ENCODE measurements around the gene DNAJB4. TPM values are rescaled to one million over a fixed set of nuclear protein-coding genes. Genes with fewer than 3 reads are reported as not detected.

The DNAJB4 gene
- total RNA-seq, result 10 to 100 TPM in 1 of 2 experiments, 1 to 10 TPM in 1; 9.7 to 10.4 TPM

- Mint-ChIP-seq H3K27me3 (ENCODE audit: low read depth) (peaks cover 3% of the 10 kb centered on the region), H3K36me3 (ENCODE audit: low read depth) (peaks cover 4% of the 10 kb centered on the region), H3K4me1 (ENCODE audit: low read depth) (peaks cover 39% of the 10 kb centered on the region), H3K4me3 (peak within 1 kb of the TSS; percentile 88), H3K9me3 (no peaks in the 10 kb centered on the region), H3K27ac (peak within 1 kb of the TSS; percentile 100)
- CTCF ChIA-PET, result interaction anchor here (0.5 to 1.7 kb wide), 13 partner anchors 15 to 645 kb away, joined by 3 to 20 read pairs (median 4); no protein-coding TSS in a partner anchor
- intact Hi-C loops (cut with micrococcal nuclease), result loop anchor here (1.0 to 2.0 kb wide), 12 partner anchors 26 to 646 kb away; partner anchors contain the start of genes FUBP1, MIGA1, USP33 and ZZZ3
- DNase-seq, result peak; percentile 82
Observed at GRCh38 chr1:78004719-78005447, at the start of gene DNAJB4. TSS of gene DNAJB4 (plus strand) at chr1:78004939. CDS start at chr1:78005111, 172 bp downstream.

GRCh38 chr1:77955709-77956108 lies 49.0 kb upstream of the DNAJB4 start:
- intact Hi-C loops (cut with micrococcal nuclease), result no loop called here

GRCh38 chr1:77956464-77956863 lies 48.3 kb upstream of the DNAJB4 start:
- H3K9me3 Mint-ChIP-seq, result no peaks in the 10 kb centered on the region
- H3K4me3 Mint-ChIP-seq, result no peak overlapping the region
- H3K36me3 Mint-ChIP-seq (ENCODE audit: low read depth), result peaks cover 54% of the 10 kb centered on the region
- no peak for DNase-seq
- peaks cover 27% of the 10 kb centered on the region for H3K4me1 Mint-ChIP-seq (ENCODE audit: low read depth)
- intact Hi-C loops (cut with micrococcal nuclease), result no loop called here
- H3K27ac Mint-ChIP-seq, result no peak overlapping the region
- CTCF ChIA-PET, result interaction anchor here (0.7 kb wide), 1 partner anchor 423 kb away, joined by 3 read pairs; no protein-coding TSS in a partner anchor
- no peaks in the 10 kb centered on the region for H3K27me3 Mint-ChIP-seq (ENCODE audit: low read depth)

More at GRCh38 chr1:77955709-77956108, 49.0 kb upstream of the DNAJB4 start:
- peaks cover 51% of the 10 kb centered on the region for H3K36me3 Mint-ChIP-seq (ENCODE audit: low read depth)
- H3K4me3 Mint-ChIP-seq, result no peak overlapping the region
- H3K4me1 Mint-ChIP-seq (ENCODE audit: low read depth), result peaks cover 27% of the 10 kb centered on the region
- H3K27ac Mint-ChIP-seq, result no peak overlapping the region
- CTCF ChIA-PET, result no interaction called here
- DNase-seq, result no peak
- H3K27me3 Mint-ChIP-seq (ENCODE audit: low read depth), result no peaks in the 10 kb centered on the region
- H3K9me3 Mint-ChIP-seq, result no peaks in the 10 kb centered on the region

DNA sequence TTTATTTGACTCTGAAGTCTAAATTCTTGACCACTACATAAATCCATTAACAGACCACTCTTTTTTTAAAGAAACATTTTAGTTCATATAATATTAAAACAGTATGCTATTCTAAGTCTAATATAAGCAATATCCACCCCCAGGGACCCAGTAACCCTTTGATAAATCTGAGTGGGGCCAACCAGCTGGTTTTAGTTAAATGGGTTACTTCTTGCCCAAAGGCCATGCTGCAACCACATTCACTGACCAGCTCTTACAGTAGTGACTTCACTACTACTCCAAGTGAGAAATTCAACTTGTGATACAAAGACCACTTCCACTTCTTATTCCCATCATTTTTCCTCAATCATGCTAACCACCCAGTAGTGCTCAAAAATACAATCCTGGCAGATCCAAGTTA lies 46.3 kb upstream of the DNAJB4 start:
- Mint-ChIP-seq H3K27ac (peak overlapping the region; percentile 9), H3K36me3 (ENCODE audit: low read depth) (peaks cover 54% of the 10 kb centered on the region), H3K4me1 (ENCODE audit: low read depth) (peaks cover 29% of the 10 kb centered on the region), H3K9me3 (no peaks in the 10 kb centered on the region), H3K4me3 (no peak overlapping the region), H3K27me3 (ENCODE audit: low read depth) (no peaks in the 10 kb centered on the region)
- CTCF ChIA-PET, result no interaction called here
- intact Hi-C loops (cut with micrococcal nuclease), result no loop called here
- DNase-seq, result no peak

GRCh38 chr1:77958850-77959249 lies 45.9 kb upstream of the DNAJB4 start:
- Mint-ChIP-seq H3K27me3 (ENCODE audit: low read depth) (no peaks in the 10 kb centered on the region), H3K27ac (peak overlapping the region; percentile 9), H3K36me3 (ENCODE audit: low read depth) (peaks cover 57% of the 10 kb centered on the region), H3K4me1 (ENCODE audit: low read depth) (peaks cover 33% of the 10 kb centered on the region), H3K4me3 (no peak overlapping the region), H3K9me3 (no peaks in the 10 kb centered on the region)
- DNase-seq, result no peak
- intact Hi-C loops (cut with micrococcal nuclease), result no loop called here
- CTCF ChIA-PET, result no interaction called here

DNA sequence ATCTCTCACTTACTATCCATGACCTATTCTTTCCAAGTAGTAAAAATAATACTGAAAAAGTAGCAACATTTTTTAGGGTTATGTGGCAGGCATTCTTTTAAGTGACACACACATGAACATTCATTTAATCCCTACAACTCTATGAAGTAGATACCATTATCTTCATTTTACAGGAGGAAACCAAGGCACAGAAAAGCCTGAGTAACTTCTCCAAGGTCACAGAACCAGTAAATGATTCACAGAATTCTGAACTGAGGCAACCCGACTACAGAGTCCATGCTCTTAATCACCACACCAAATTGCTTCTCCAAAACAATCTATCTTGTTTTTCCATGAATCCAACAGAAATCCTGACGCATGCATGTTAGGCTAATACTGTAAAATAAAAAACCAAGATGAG lies 43.3 kb upstream of the DNAJB4 start:
- H3K27me3 Mint-ChIP-seq (ENCODE audit: low read depth), result no peaks in the 10 kb centered on the region
- peaks cover 60% of the 10 kb centered on the region for H3K36me3 Mint-ChIP-seq (ENCODE audit: low read depth)
- DNase-seq, result no peak
- peaks cover 38% of the 10 kb centered on the region for H3K4me1 Mint-ChIP-seq (ENCODE audit: low read depth)
- peak overlapping the region; percentile 51 for H3K27ac Mint-ChIP-seq
- CTCF ChIA-PET, result no interaction called here
- no peak overlapping the region for H3K4me3 Mint-ChIP-seq
- no peaks in the 10 kb centered on the region for H3K9me3 Mint-ChIP-seq
- intact Hi-C loops (cut with micrococcal nuclease), result loop anchor here (1.0 kb wide), 1 partner anchor 14 kb away; no protein-coding TSS in a partner anchor

GRCh38 chr1:77966291-77966690 lies 38.4 kb upstream of the DNAJB4 start:
- no peak for DNase-seq
- H3K36me3 Mint-ChIP-seq (ENCODE audit: low read depth), result peaks cover 56% of the 10 kb centered on the region
- H3K27me3 Mint-ChIP-seq (ENCODE audit: low read depth), result no peaks in the 10 kb centered on the region
- intact Hi-C loops (cut with micrococcal nuclease), result loop anchor here (1.0 kb wide), 1 partner anchor 9 kb away; no protein-coding TSS in a partner anchor
- peak overlapping the region; percentile 84 for H3K27ac Mint-ChIP-seq
- no peaks in the 10 kb centered on the region for H3K9me3 Mint-ChIP-seq
- H3K4me3 Mint-ChIP-seq, result no peak overlapping the region
- CTCF ChIA-PET, result interaction anchor here (0.5 kb wide), 1 partner anchor 18 kb away, joined by 3 read pairs; no protein-coding TSS in a partner anchor
- peaks cover 55% of the 10 kb centered on the region for H3K4me1 Mint-ChIP-seq (ENCODE audit: low read depth)

- CTCF ChIA-PET, result interaction anchor here (0.6 kb wide), 2 partner anchors 15 to 90 kb away, joined by 3 to 4 read pairs; no protein-coding TSS in a partner anchor
Observed at GRCh38 chr1:77970192-77970591, 34.5 kb upstream of the DNAJB4 start.

DNA sequence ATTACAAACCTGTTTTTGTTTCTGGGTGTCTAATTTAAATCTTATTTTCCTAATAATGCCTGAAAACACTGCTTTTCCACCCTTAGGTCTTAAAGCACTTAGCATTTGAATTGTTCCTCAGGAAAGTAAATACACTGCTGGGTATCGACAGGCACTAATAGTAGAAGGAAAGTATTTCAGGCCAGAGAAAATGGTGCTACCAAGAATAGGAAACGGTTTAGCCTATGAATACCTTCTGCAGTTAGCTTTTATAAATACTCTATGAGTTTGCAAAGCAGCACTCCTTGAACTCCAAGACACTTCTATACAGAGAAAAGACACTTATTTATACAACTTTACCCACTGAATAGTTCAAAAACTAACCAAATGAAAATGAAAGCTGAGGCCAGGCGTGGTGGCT lies 32.7 kb upstream of the DNAJB4 start:
- Mint-ChIP-seq H3K9me3 (no peaks in the 10 kb centered on the region), H3K27me3 (ENCODE audit: low read depth) (no peaks in the 10 kb centered on the region), H3K36me3 (ENCODE audit: low read depth) (peaks cover 50% of the 10 kb centered on the region), H3K4me3 (no peak overlapping the region), H3K4me1 (ENCODE audit: low read depth) (peaks cover 68% of the 10 kb centered on the region), H3K27ac (peak overlapping the region; percentile 36)
- CTCF ChIA-PET, result no interaction called here
- intact Hi-C loops (cut with micrococcal nuclease), result no loop called here
- DNase-seq, result no peak

More at GRCh38 chr1:77970192-77970591, 34.5 kb upstream of the DNAJB4 start:
- intact Hi-C loops (cut with micrococcal nuclease), result no loop called here
- no peaks in the 10 kb centered on the region for H3K27me3 Mint-ChIP-seq (ENCODE audit: low read depth)
- DNase-seq, result no peak
- peaks cover 46% of the 10 kb centered on the region for H3K36me3 Mint-ChIP-seq (ENCODE audit: low read depth)
- H3K27ac Mint-ChIP-seq, result no peak overlapping the region
- H3K4me1 Mint-ChIP-seq (ENCODE audit: low read depth), result peaks cover 62% of the 10 kb centered on the region
- no peaks in the 10 kb centered on the region for H3K9me3 Mint-ChIP-seq
- no peak overlapping the region for H3K4me3 Mint-ChIP-seq

DNA sequence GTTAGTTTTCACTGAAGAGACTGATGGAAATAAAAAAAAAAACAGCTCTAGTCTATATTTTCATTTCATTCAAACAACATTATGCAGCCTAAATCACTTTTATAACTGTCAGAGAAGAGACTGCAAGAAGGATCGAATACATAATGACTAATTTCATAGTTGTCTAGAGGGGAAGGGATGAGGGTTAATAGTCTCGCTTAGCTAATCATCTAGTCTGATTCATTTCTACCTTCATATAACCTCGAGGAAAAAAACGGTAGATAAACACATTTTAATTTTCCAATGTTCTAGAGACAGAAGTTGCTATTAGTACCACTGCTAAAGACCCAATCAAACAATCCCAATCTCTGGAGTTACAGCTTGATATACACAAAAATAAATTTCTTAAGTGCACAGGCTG lies 29.4 kb upstream of the DNAJB4 start:
- no peak for DNase-seq
- Mint-ChIP-seq H3K9me3 (no peaks in the 10 kb centered on the region), H3K36me3 (ENCODE audit: low read depth) (peaks cover 33% of the 10 kb centered on the region), H3K27me3 (ENCODE audit: low read depth) (no peaks in the 10 kb centered on the region), H3K4me1 (ENCODE audit: low read depth) (peaks cover 49% of the 10 kb centered on the region), H3K27ac (peak overlapping the region; percentile 85), H3K4me3 (no peak overlapping the region)
- intact Hi-C loops (cut with micrococcal nuclease), result loop anchor here (1.0 to 5.0 kb wide), 6 partner anchors 9 to 1688 kb away; partner anchors contain the start of genes AK5 and IFI44
- CTCF ChIA-PET, result interaction anchor here (0.6 to 2.0 kb wide), 7 partner anchors 10 to 139 kb away, joined by 3 to 13 read pairs (median 4); partner anchors contain the start of gene DNAJB4

GRCh38 chr1:77975907-77976306 lies 28.8 kb upstream of the DNAJB4 start:
- Mint-ChIP-seq H3K36me3 (ENCODE audit: low read depth) (peaks cover 30% of the 10 kb centered on the region), H3K4me3 (no peak overlapping the region), H3K4me1 (ENCODE audit: low read depth) (peaks cover 50% of the 10 kb centered on the region), H3K9me3 (no peaks in the 10 kb centered on the region), H3K27ac (peak overlapping the region; percentile 85), H3K27me3 (ENCODE audit: low read depth) (no peaks in the 10 kb centered on the region)
- DNase-seq, result no peak
- intact Hi-C loops (cut with micrococcal nuclease), result loop anchor here (1.0 to 5.0 kb wide), 6 partner anchors 10 to 1689 kb away; partner anchors contain the start of genes AK5 and IFI44
- CTCF ChIA-PET, result interaction anchor here (0.5 to 2.0 kb wide), 9 partner anchors 11 to 169 kb away, joined by 3 to 13 read pairs (median 4); partner anchors contain the start of gene DNAJB4

DNA sequence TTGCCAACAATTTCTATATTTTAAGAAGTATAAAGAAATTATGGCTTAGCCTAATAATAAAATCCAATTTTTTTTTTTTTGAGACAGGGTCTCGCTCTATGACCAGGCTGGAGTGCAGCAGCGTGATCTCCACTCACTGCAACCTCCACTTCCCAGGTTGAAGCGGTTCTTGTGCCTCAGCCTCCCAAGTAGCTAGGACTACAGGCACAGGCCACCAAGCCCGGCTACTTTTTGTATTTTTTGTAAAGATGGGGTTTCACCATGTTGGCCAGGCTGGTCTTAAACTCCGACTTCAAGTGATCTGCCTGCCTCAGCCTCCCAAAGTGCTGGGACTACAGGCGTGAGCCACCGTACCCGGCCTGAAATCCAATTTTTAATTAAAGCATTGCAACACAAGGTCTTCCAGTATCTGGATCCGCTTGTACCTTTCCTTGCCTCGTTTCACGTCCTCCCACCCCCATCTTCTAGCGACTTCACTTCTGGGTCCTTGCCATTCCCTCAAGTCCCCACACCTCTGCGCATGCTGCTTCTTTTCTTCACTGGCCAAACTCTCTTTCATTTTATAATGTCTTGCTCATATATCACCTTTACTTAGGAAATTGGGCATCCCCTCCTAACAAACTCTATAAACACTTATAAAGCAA lies 28.2 kb upstream of the DNAJB4 start:
- CTCF ChIA-PET, result interaction anchor here (0.7 to 2.0 kb wide), 6 partner anchors 11 to 168 kb away, joined by 4 to 13 read pairs (median 6); partner anchors contain the start of gene DNAJB4
- intact Hi-C loops (cut with micrococcal nuclease), result loop anchor here (5.0 kb wide), 4 partner anchors 539 to 1689 kb away; partner anchors contain the start of genes AK5 and IFI44
- peak; percentile 11 for DNase-seq
- H3K27ac Mint-ChIP-seq, result no peak overlapping the region
- H3K27me3 Mint-ChIP-seq (ENCODE audit: low read depth), result no peaks in the 10 kb centered on the region
- H3K4me3 Mint-ChIP-seq, result no peak overlapping the region
- H3K4me1 Mint-ChIP-seq (ENCODE audit: low read depth), result peaks cover 50% of the 10 kb centered on the region
- peaks cover 28% of the 10 kb centered on the region for H3K36me3 Mint-ChIP-seq (ENCODE audit: low read depth)
- no peaks in the 10 kb centered on the region for H3K9me3 Mint-ChIP-seq

Data from activated naive CD4-positive, alpha-beta T cell treated with anti-CD3 and anti-CD28 coated beads for 36 hours (primary cell).